Activated CD4-positive, alpha-beta T cell treated with anti-CD3 and anti-CD28 coated beads, Interleukin-2, amount 50 U/mL, for 4 hours (primary cell): ENCODE measurements around the gene SRP19.
"Not testable (repeated sequence)": the region's sequence is repeated elsewhere in the genome, so short reads cannot be mapped to it uniquely, and the experiment has no call there.

Experiments used
- DNase-seq, 2 experiments: peaks; one replicate each; pipeline ENCODE4 v3.0.0-alpha.2; 2020

Gene SRP19

GRCh38 chr5:112860929-112861637 is at the start of gene SRP19:
TSS of gene SRP19 (plus strand) at chr5:112861287. CDS start at chr5:112861377, 90 bp downstream.
- DNase-seq, result peak; percentile 85 to 87

- DNase-seq, result no peak
These were observed 48.5 kb upstream of the SRP19 start for GRCh38 chr5:112812549-112812948.

GRCh38 chr5:112820246-112820645 is 40.8 kb upstream of the SRP19 start:
- no peak for DNase-seq

DNA sequence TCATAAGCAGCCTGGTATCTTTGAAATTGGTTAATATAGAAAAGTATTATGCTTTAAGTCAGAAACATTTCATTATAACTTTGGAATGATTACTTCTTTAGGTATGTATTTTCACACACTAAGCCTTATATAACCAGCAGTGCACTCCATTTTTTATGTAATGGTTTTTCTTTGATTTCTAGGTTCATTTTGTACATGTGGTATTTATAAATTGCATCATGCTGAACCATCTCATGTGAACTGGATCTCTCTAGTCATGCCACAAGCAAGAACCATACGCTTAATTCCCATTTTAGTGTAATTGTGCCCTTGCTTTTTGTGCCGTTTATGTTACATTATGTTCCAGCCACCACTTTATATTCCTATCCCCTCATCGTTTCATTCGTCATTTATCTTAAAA is 38.6 kb upstream of the SRP19 start:
- DNase-seq, result no peak

DNA sequence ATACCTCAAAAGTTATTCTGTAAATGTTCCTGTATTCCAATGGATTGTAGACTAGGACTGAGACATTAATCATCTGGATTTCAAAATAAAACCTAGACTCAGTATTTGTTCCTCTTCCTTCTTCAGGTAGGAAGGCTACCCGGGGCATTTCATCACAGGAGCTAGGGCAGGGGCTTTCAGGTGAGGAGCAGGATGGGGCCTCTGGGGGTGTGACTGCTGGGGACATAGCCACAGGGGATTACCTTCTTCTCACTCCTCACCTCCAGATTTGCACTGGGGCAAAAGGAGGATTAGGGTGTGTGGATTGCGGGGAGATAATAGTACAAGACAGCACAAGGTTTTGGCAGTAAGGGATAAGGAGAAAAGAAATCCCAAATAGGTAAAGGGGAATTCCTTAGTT is 37.9 kb upstream of the SRP19 start:
- no peak for DNase-seq

DNA sequence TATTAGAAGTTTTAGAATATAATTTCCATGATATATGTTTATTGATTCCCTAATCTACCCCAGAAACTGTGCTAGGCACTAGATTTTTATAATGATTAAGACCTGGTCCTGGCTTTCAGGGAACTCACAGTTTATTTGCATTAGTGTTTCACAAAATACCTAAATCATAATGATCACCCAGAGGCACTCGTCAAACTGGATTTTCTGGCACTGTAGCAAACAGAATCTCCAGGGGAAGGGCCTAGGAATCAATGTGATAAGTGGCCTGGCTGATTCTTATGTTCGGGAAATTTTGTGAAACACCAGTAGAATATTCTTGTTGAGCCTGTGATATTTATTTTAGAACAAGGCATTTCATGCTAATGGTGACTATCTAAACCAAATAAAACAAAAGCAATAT is 37.4 kb upstream of the SRP19 start:
- DNase-seq, result no peak

GRCh38 chr5:112824197-112824596 is 36.9 kb upstream of the SRP19 start:
- no peak for DNase-seq

- no peak for DNase-seq
These were observed 30.7 kb upstream of the SRP19 start for GRCh38 chr5:112830378-112830777.

- no peak for DNase-seq
These were observed 27.1 kb upstream of the SRP19 start for GRCh38 chr5:112833971-112834370.

- DNase-seq, result no peak
These were observed 16.6 kb upstream of the SRP19 start for GRCh38 chr5:112844489-112844888.

DNA sequence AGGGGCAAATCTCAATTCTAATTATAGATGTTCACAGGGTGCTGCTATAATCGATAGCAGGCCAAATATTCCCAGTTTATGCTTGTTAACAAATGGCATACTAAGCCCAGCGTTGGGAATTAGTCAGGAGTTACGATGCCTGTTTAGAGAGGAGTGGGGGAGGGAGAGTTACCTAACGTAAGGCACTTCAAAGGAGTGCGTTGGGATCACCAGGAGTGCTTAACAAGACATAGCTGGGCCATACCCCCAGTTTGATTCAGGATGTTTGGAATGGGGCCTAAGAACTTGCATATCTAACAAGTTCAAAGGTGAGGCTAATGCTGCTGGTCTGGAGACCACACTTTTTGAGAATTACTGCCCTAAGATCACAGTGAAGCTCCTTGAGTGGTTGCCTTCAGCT is 14.5 kb upstream of the SRP19 start:
- no peak for DNase-seq

GRCh38 chr5:112847306-112847705 is 13.8 kb upstream of the SRP19 start:
- no peak for DNase-seq

DNA sequence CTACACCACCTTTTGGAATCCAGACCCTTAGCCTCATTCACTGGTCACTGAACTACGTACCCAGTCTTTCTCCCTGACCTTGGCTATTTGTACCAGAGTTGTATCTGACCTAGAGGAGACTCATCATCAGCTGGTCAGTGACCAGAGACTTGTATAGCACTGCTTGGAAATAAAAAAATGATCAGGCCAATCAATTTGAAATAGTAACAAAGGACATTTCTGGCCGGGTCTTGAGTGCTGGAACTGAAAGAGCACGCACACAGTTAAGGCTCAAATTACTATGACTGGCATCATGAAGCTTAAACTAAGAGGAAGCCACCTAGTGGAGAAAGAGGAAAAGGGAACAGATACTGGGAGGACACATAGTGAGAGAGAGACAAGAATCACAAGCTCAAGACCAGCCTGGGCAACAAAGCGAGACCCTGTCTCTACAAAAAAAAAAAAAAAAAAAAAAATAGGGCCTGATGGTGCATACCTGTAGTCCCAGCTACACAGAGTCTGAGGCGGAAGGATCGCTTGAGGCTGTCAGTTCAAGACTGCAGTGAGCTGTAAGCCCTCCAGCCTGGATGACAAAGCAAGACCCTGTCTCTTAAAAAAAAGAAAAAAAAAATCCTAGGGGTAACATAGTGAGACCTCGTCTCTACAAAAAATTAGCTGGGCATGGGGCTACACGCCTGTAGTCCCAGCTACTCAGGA is 12.8 kb upstream of the SRP19 start:
- no peak for DNase-seq

DNA sequence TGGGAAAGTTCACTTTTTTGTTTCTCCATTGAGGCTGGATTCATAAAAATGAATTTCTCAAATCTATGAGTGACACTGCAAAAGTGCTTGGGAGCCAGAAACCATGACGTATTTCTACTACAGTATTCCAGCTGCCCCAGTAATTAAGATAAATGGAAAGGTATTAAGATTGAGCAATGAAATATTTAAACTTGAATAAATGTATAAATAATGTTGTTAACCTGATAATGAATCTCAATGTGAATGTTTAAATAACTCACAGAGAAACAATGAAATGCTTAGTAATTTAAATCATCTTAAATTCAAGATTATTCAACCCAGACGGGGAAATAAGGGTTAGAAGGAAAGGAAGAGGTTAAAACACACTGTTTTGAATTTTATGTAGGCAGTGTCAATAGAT is 11.2 kb upstream of the SRP19 start:
- DNase-seq, result no peak

DNA sequence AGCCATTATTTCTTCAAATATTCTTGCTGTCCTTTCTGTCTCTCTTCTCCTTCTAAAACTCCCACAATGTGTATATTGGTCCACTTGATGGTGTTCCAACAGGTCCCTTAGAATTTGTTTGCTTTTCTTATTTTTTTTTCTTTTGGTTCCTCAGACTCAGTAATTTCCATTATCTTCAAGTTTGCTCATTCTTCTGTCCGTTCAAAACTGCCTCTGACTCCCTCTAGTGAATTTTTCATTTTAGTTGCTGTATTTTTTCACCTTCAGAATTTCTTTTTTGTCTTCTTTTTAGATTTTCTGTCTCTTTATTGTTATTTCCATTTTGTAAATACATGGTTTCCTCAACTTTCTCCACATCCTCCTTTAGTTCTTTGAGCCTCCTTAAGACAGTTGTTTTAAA is 6.4 kb upstream of the SRP19 start:
- no peak for DNase-seq

DNA sequence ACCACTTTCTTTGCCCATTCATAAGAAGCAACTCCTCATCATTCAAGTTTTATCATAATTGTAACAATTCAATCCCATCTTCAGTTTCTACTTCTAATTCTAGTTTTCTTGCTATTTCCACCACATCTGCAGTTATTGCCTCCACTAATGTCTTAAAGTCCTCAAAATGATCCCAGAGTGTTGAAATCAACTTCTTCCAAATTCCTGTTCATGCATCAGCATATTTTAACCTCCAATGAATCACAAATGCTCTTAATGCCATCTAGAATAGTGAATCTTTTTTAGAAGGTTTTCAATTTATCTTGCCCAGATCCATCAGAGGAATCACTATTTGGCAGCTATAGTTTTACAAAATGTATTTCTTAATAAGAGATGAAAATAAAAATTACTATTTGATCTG is 3.2 kb upstream of the SRP19 start:
- no peak for DNase-seq

GRCh38 chr5:112860571-112860928 is 537 bp upstream of the SRP19 start:
- DNase-seq, result not testable (repeated sequence)

DNA sequence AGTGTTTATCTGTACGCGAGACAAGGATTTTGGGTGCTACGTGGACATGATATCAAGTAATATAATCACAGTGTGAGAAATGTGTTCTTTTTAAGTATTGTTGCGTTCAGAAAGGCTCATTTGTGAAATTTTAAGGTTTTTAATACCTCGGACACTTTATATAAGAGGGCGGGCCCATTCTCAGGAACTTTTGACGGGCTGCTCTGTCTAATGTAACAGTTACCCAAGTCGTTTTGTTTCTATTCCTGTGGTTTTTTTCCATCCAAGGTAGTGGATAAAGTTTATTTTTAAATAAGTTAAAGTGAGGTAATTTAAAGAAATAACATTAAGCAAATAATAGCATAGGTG is 525 bp downstream of the SRP19 start:
- DNase-seq, result no peak

GRCh38 chr5:112862085-112862484 is 998 bp downstream of the SRP19 start:
- DNase-seq, result no peak

DNA sequence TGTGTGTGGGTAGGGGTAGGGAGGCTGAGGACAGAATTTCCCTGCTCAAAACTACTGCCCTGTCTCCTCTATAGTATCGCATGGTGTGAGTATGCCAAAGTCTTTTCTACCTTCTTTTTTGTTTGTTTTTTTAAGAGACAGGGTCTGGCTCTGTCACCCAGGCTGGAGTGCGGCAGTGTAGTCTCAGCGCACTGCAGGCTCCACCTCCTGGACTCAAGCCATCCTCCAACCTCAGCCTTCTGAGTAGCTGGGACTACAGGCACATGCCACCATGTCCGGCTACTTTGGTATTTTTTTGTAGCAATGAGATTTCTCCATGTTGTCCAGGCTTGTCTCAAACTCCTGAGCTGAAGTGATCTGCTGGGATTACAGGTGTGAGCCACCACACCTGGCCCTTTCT is 2.5 kb downstream of the SRP19 start:
- no peak for DNase-seq

DNA sequence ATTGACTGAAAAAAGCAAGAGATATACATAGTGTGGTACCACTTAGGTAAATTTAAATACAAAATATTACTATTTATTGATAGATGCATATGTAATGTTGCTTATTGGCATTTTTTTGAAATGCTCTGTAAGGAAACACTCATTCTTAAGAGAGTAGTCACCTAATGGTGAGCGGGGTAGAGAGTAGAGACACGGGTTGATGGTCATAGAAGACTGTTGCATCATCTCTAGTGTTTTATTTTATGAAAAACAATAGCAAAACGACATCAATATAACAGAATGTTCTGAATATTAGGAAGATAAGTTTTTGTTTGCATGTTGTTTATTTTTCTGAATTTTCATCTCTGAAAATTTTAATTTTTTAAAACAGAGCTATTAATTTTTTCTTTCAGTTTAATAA is 4.0 kb downstream of the SRP19 start:
- no peak for DNase-seq

DNA sequence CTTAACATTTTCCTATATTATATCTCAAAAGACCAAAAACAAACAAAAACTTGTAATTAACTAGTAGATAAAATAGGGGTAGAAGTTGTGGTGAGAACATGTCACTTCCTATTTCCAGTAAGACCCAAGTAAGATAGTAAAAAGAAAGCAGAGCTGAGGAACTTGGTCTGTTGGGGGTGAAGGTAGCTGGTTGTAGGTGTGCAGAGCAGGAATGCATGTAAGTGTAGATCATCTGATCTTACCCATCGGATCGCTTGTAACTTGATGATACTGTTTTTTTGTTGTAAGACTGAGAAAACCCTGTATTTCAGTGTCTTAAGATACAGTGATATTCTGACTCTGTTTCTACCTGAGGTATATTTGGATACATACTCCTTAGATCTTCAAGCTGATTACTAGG is 5.7 kb downstream of the SRP19 start:
- DNase-seq, result no peak

- no peak for DNase-seq
These were observed 6.3 kb downstream of the SRP19 start for GRCh38 chr5:112867411-112867810.

DNA sequence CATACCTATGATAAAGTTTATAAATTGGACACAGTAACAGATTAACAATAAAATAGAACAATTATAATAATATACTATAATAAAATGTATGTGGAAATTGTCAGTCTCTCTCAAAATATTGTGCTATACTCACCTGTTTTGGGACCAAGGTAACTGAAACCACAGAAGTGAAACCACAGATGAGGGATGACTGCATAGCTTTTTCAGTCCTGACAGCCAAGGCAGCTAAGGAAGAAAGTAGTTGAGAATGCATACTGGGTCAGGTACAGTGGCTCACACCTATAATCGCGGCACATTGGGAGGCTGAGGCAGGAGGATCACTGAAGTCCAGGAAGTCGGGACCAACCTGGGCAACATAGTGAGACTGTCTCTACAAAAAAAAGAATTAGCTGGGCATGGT is 8.9 kb downstream of the SRP19 start:
- DNase-seq, result no peak

DNA sequence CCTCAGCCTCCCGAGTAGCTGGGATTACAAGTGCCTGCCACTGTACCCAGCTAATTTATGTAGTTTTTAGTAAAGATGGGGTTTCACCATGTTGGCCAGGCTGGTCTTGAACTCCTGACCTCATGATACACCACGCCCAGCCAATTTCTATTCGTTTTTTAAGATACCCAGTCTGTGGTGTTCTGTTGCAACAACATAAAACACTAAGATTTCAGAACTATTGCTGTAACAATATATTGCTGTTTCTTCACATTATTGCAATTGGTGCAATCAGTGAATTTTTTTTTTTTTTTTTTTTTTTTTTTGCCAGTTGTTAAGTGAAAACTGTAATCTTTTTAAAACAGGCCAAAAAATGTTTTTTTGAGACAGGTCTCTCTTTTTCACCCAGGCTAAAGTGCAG is 9.9 kb downstream of the SRP19 start:
- no peak for DNase-seq
